Stimulated activated CD8-positive, alpha-beta memory T cell treated with anti-CD3 and anti-CD28 coated beads, Interleukin-12 subunit alpha, Interleukin-12 subunit beta, amount 100 ng/mL, for 24 hours (primary cell): ENCODE measurements around the gene TDRD7.

Experiments used
- DNase-seq: peaks from one replicate; pipeline ENCODE4 v3.0.0-alpha.2; 2020; ENCODE audit errors: extremely low read depth

TDRD7 gene

GRCh38 chr9:97526895-97527575 is 115.1 kb downstream of the TDRD7 start:
- DNase-seq = no peak

DNA sequence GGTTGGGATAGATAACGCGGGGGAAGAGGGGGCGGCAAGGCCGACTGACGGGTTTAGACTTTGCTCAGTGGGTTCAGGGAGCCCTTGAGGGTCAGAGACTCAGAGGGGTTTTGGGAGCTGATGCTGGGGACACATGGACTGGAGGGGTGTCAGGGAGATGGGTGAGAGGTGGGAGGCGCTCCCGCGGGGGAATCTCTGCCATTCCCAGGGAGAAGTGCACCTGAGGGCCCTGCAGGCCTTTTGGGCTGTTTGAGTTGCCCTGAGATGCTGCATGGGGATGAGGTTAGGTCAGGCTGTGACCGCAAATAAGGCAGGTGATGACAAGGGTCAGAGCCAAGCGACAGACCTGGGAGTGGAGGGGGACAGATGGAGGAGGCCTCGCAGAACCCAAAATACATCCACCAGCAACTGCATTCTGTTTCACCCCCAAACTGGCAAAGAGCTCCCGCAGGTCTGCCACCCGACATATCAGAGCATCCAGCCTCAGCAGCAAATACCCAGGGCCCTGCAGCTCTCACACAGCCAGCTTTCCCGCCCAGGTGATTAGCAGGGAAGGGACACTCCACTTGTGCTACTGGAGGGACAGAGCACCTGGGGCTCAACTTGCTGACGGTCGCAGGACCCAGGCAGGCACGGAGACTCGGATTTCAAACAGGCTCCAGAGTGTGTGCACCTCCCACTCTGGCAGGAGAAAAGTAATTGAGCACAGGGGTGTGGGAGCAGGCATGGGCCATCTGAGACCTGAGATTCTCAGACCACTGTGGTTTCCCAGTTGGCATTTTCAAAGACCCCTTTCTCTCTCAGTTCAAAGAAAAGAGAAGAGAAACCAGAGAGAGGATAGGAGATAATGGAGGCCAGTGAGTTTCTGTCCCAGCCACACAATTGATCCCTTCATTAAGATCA is 116.0 kb downstream of the TDRD7 start:
- no peak for DNase-seq

- DNase-seq = no peak
These were observed 116.8 kb downstream of the TDRD7 start for GRCh38 chr9:97528529-97529230.

- DNase-seq = no peak
These were observed 117.6 kb downstream of the TDRD7 start for GRCh38 chr9:97529363-97530076.

- DNase-seq = no peak
These were observed 120.0 kb downstream of the TDRD7 start for GRCh38 chr9:97531888-97532376.

DNA sequence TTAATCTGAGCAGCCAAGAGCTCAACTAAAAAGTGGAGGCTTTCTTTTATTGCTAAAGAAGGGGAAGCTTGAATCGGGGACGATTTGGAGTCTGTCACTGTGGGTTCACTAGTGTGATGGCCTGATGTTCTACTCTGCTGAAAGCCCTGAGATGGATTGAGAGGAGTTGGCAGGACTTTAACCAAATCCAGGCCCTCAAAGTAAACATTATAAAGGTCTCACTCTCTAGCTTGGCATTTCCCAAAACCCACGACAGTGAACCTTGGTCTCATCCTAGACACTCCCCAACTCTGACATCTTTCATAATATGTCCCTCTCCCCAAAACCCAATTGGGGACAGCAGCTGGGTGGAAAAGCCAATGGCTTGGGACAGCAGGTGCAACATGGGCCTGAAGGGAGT is 122.3 kb downstream of the TDRD7 start:
- no peak for DNase-seq

GRCh38 chr9:97534961-97535594 is 123.2 kb downstream of the TDRD7 start:
- no peak for DNase-seq

DNA sequence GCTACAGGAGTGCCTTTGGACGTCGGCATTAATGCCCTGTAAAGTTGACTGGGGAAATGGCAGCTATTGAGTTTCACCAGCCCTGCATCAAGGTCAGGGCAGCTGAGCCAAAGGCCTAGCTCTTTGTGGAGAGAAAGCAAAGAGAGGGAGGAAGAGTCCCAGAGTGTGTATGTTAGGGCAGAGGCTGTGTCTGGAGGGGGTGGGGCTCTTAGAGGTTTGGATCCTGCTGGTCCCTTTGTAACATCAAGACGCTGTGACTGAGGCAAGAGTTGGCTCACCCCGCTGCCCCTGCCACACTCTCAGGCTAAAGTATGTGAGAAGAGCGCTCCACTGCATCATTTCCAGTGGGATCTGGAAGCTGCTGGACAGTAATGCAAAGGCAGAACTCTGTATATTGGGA is 123.9 kb downstream of the TDRD7 start:
- DNase-seq = no peak

GRCh38 chr9:97536480-97536879 is 124.6 kb downstream of the TDRD7 start:
- no peak for DNase-seq

DNA sequence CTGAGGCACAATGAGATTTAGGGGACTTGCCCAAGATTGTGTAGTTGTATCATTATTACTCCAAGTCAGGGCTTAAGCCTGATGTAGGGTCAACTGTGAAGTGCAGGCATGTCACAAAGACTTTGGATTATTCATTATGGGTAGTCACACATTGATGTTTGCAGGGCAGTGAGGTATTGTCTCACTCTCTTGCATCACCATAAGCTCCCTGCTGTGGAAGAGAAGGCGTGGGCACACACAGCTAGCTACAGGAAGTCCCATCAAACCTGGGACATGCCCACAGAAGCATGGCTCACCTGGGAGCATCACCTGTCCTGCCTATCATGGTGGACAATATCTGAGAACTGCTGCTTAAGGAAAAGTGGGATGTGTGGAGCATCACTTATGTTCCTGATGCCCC is 131.7 kb downstream of the TDRD7 start:
- DNase-seq = no peak

DNA sequence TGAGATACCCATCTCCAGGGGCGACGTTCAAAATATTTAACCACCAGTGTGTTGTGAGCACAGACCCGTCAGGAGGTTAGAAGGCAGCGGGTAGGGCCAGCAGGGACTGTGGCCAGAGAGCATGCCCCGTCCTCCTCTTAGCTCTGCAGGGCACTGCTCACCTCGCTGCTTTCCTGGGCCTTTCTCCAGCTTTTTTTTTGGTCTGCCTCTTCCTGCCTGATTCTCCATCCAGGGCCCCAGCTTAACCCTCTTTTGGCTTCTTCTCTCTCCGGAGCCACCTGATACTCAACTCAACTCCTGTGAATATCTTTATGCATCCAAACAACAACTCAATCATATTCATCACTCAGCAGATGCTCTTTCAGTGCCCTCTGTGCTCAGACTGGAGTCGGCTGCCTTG is 133.6 kb downstream of the TDRD7 start:
- DNase-seq = no peak
